IMR-90 (cell line): ENCODE data around the gene PPARD. TPM values are rescaled to one million over a fixed set of nuclear protein-coding genes. Genes with fewer than 3 reads are reported as not detected.

ENCODE experiments used
- ATAC-seq: fragments of 200-7000 bp; cut with Tn5 transposase; 2 replicates; pipeline ENCODE4 v1.9.1; 2020; ENCODE audit warnings: low read depth, mild to moderate bottlenecking, moderate library complexity
- BruUV-seq: library from RNA; stranded (reverse); fragments of 400-500 nt; replicated peaks from 2 replicates; lab custom pipeline; 2021; lab: Mats Ljungman, UMichigan
- CTCF ChIA-PET: fragments of 300-600 bp; formaldehyde crosslinking; extraction: SDS; loops from one replicate; lab custom pipeline; 2021; ENCODE audit warnings: antibody characterized with exemption; lab: Yijun Ruan, JAX
- POLR2A ChIA-PET: fragments of 300-600 bp; sonication (Branson Sonifier 250); formaldehyde crosslinking; loops from one replicate; lab custom pipeline; 2022; ENCODE audit warnings: antibody characterized with exemption; ENCODE audit not compliant: unreplicated experiment; lab: Charles Lee
- DNase-seq: peaks from one replicate; pipeline ENCODE4 v3.0.0; 2013
- H2AFZ ChIP-seq: replicated peaks from 2 replicates; pipeline ENCODE3; 2013; ENCODE audit warnings: low read length, mild to moderate bottlenecking; ENCODE audit not compliant: poor library complexity
- H2AK5ac ChIP-seq: 2 replicates; pipeline ENCODE4 v1.6.1; 2013; ENCODE audit warnings: low read depth, low read length, inconsistent platforms
- H2AK9ac ChIP-seq: replicated peaks from 2 replicates; pipeline ENCODE3; 2013; ENCODE audit warnings: mild to moderate bottlenecking, low read depth, low read length, moderate library complexity; ENCODE audit not compliant: poor library complexity
- H2BK120ac ChIP-seq: 2 replicates; pipeline ENCODE4 v1.6.1; 2013; ENCODE audit warnings: low read depth, low read length, inconsistent platforms
- H2BK15ac ChIP-seq: 3 replicates; pipeline ENCODE4 v1.6.1; 2013; ENCODE audit warnings: low read depth, low read length, inconsistent platforms
- H2BK20ac ChIP-seq: 2 replicates; pipeline ENCODE4 v1.6.1; 2013; ENCODE audit warnings: low read depth, mild to moderate bottlenecking, inconsistent platforms, low read length, moderate library complexity
- H2BK5ac ChIP-seq: 2 replicates; pipeline ENCODE4 v1.6.1; 2013; ENCODE audit warnings: mild to moderate bottlenecking, low read depth, low read length, inconsistent platforms; ENCODE audit not compliant: poor library complexity, severe bottlenecking
- H3K14ac ChIP-seq: replicated peaks from 2 replicates; pipeline ENCODE4 v1.6.1; 2013; ENCODE audit warnings: low read depth, low read length, inconsistent platforms
- H3K18ac ChIP-seq: 2 replicates; pipeline ENCODE4 v1.6.1; 2013; ENCODE audit warnings: low read depth, low read length, control low read depth
- H3K23ac ChIP-seq: 2 replicates; pipeline ENCODE4 v1.6.1; 2013; ENCODE audit warnings: low read depth, low read length, inconsistent platforms
- H3K27ac ChIP-seq: 2 replicates; pipeline ENCODE4 v1.5.1; 2013; ENCODE audit warnings: mild to moderate bottlenecking, control low read depth, low read length; ENCODE audit not compliant: insufficient read depth
- H3K27me3 ChIP-seq: 2 replicates; pipeline ENCODE4 v1.6.1; 2013; ENCODE audit warnings: low read length; ENCODE audit not compliant: control insufficient read depth, insufficient read depth
- H3K36me3 ChIP-seq: 2 replicates; pipeline ENCODE4 v1.6.1; 2013; ENCODE audit warnings: low read length, mixed read lengths; ENCODE audit not compliant: control insufficient read depth, insufficient read depth
- H3K4ac ChIP-seq: 2 replicates; pipeline ENCODE4 v1.6.1; 2013; ENCODE audit warnings: low read depth, low read length, inconsistent platforms
- H3K4me1 ChIP-seq: 2 replicates; pipeline ENCODE4 v1.6.1; 2013; ENCODE audit warnings: low read length, mixed read lengths; ENCODE audit not compliant: control insufficient read depth, insufficient read depth
- H3K4me2 ChIP-seq: 2 replicates; pipeline ENCODE4 v1.6.1; 2013; ENCODE audit warnings: low read depth, mild to moderate bottlenecking, control low read depth, low read length, moderate library complexity
- H3K4me3 ChIP-seq: 2 replicates; pipeline ENCODE4 v1.5.1; 2013; ENCODE audit warnings: low read depth, mild to moderate bottlenecking, control low read depth, low read length, moderate library complexity; ENCODE audit not compliant: insufficient read depth
- H3K56ac ChIP-seq: 2 replicates; pipeline ENCODE4 v1.6.1; 2013; ENCODE audit warnings: low read length, inconsistent platforms; ENCODE audit not compliant: insufficient read depth; ENCODE audit errors: extremely low read depth
- H3K79me1 ChIP-seq, 2 experiments: 2 replicates each; pipeline ENCODE4 v1.6.1; 2013; ENCODE audit warnings: low read length in 2 of 2, inconsistent platforms in 1 of 2, low read depth in 1 of 2
- H3K9ac ChIP-seq: 2 replicates; pipeline ENCODE4 v1.6.1; 2013; ENCODE audit warnings: low read depth, low read length, control low read depth
- H3K9me1 ChIP-seq: 2 replicates; pipeline ENCODE4 v1.6.1; 2013; ENCODE audit warnings: low read length, inconsistent platforms; ENCODE audit not compliant: insufficient read depth
- H3K9me3 ChIP-seq: 2 replicates; pipeline ENCODE4 v1.6.1; 2013; ENCODE audit warnings: low read length; ENCODE audit not compliant: control insufficient read depth, insufficient read depth
- H4K20me1 ChIP-seq: 2 replicates; pipeline ENCODE4 v1.6.1; 2013; ENCODE audit warnings: low read length, inconsistent platforms; ENCODE audit not compliant: insufficient read depth
- H4K5ac ChIP-seq: 2 replicates; pipeline ENCODE4 v1.6.1; 2013; ENCODE audit warnings: mild to moderate bottlenecking, low read depth, low read length, control low read depth
- H4K8ac ChIP-seq, 2 experiments: 2 replicates each; pipeline ENCODE4 v1.6.1; 2013; ENCODE audit warnings: low read depth in 2 of 2, low read length in 2 of 2, control low read depth in 1 of 2, inconsistent platforms in 1 of 2
- H4K91ac ChIP-seq: 2 replicates; pipeline ENCODE4 v1.6.1; 2013; ENCODE audit warnings: low read depth, low read length, inconsistent platforms; ENCODE audit not compliant: insufficient read depth
- CHD1 ChIP-seq: IDR thresholded peaks from 2 replicates; pipeline ENCODE4 v1.6.1; 2012; ENCODE audit warnings: low read depth, low read length, improper control_type of control experiment
- FOS ChIP-seq: fragments of 150-350 bp; IDR thresholded peaks from 2 replicates; pipeline ENCODE4 v1.6.1; 2016; ENCODE audit warnings: low read depth, low read length
- MAFK ChIP-seq: IDR thresholded peaks from 2 replicates; pipeline ENCODE4 v1.6.1; 2012; ENCODE audit warnings: low read depth, low read length, improper control_type of control experiment
- MAZ ChIP-seq: IDR thresholded peaks from 2 replicates; pipeline ENCODE4 v1.6.1; 2012; ENCODE audit warnings: low read depth, mild to moderate bottlenecking, low read length, improper control_type of control experiment, moderate library complexity, borderline replicate concordance
- MXI1 ChIP-seq: IDR thresholded peaks from 2 replicates; pipeline ENCODE4 v1.6.1; 2012; ENCODE audit warnings: low read depth, mild to moderate bottlenecking, low read length, moderate library complexity, borderline replicate concordance
- NFE2L2 ChIP-seq: fragments of 150-350 bp; IDR thresholded peaks from 2 replicates; pipeline ENCODE4 v1.6.1; 2016; ENCODE audit warnings: low read depth, mild to moderate bottlenecking, low read length
- POLR2A ChIP-seq: IDR thresholded peaks from 2 replicates; pipeline ENCODE4 v1.6.1; 2012; ENCODE audit warnings: mild to moderate bottlenecking, low read depth, low read length
- RAD21 ChIP-seq: IDR thresholded peaks from 2 replicates; pipeline ENCODE4 v1.6.1; 2012; ENCODE audit warnings: low read length, improper control_type of control experiment
- RCOR1 ChIP-seq: IDR thresholded peaks from 2 replicates; pipeline ENCODE4 v1.6.1; 2012; ENCODE audit warnings: mild to moderate bottlenecking, low read length, improper control_type of control experiment; ENCODE audit not compliant: insufficient replicate concordance
- SMC3 ChIP-seq: fragments of 150-350 bp; IDR thresholded peaks from 2 replicates; pipeline ENCODE4 v1.6.1; 2016; ENCODE audit warnings: low read depth, mild to moderate bottlenecking, antibody characterized with exemption, low read length, moderate library complexity
- WGBS, 2 experiments: methylation state at CpG; one replicate each; pipeline versions ENCODE4 v1.1.5 to v1.1.7; 2013; ENCODE audit warnings: missing lambda C conversion rate in 2 of 2; ENCODE audit not compliant: insufficient read length in 1 of 2; ENCODE audit errors: extremely low coverage in 2 of 2; 5-methylcytosine and 5-hydroxymethylcytosine counted together
- dilution Hi-C: fragments of 300-500 bp; cut with HindIII; formaldehyde crosslinking; loops from one replicate; pipeline ENCODE4 v1.14.3; 2018; ENCODE audit warnings: low sequenced_read_pairs; ENCODE audit not compliant: unreplicated experiment
- in situ Hi-C: fragments of 300-500 bp; cut with MboI; formaldehyde crosslinking; loops from 3 replicates; pipeline ENCODE4 v1.14.3; 2019; ENCODE audit warnings: low sequenced_read_pairs, inconsistent platforms, mixed read lengths
- intact Hi-C: fragments of 100-400 bp; cut with micrococcal nuclease; formaldehyde crosslinking; loops from 2 replicates; pipeline ENCODE4 v1.10.0; 2022
- polyA plus RNA-seq, 3 experiments: library from polyadenylated mRNA; depleted of rRNA; stranded (reverse); fragments of >200 nt; gene quantifications; 2 replicates each; pipeline ENCODE4 v1.2.3, GENCODE V29; 2012; ENCODE audit warnings: low replicate concordance in 1 of 3
- total RNA-seq: library from RNA; depleted of rRNA; stranded (reverse); fragments of >200 nt; gene quantifications from 2 replicates; pipeline ENCODE4 v1.2.3, GENCODE V29; 2012
- TF ChIP-seq, protein P1 (sequence below): fragments of 150-350 bp; IDR thresholded peaks from 2 replicates; pipeline ENCODE4 v1.6.1; 2017; ENCODE audit warnings: mild to moderate bottlenecking, antibody characterized with exemption, low read length, low read depth
- TF ChIP-seq, protein P2 (sequence below): conservative IDR thresholded peaks from 2 replicates; pipeline ENCODE4 v1.5.1; 2012; ENCODE audit warnings: mild to moderate bottlenecking, low read depth, low read length, improper control_type of control experiment
- TF ChIP-seq, protein P3 (sequence below): fragments of 150-350 bp; IDR thresholded peaks from 2 replicates; pipeline ENCODE4 v1.6.1; 2016; ENCODE audit warnings: low read depth, mild to moderate bottlenecking, low read length, moderate library complexity, borderline replicate concordance

The PPARD gene
- total and polyA plus RNA-seq, 2 of the 4 experiments (the other 2 are of a cell fraction) = 10.4 to 69.0 TPM

DNA sequence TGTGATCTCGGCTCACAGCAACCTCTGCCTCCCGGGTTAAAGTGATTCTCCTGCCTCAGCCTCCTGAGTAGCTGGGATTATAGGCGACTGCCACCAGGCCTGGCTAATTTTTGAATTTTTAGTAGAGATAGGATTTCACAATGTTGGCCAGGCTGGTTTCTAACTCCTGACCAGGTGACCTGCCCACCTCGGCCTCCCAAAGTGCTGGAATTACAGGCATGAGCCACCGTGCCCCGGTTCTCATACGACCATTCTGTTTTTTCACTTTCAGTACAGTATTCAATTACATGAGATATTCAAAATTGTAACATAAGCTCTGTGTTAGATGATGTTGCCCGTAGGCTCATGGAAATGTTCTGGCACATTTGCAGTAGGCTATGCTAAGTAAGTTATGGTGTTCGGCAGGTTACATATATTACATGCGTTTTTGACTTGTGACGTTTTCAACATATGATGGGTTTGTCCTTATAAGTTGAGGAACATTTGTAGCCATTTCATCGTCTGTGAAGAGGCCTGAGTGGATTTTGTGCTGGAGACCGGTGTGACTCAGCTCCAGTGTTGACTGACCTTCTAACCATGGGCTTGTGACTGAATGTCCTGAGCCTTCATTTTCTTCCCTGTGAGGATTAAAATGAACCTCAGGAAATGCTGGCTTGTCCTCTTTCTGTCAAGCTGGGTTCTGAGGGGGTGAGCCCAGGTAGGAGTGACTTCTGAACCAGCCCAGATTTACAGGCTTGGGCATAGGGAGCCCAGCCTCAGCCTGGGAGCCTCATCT lies 12.2 kb downstream of the PPARD start:
- no peak overlapping the region for H2BK20ac ChIP-seq
- TF ChIP-seq MAFK (no peak), RAD21 (no peak), MXI1 (no peak), MAZ (no peak), FOS (no peak), CHD1 (no peak), POLR2A (no peak), NFE2L2 (no peak), SMC3 (no peak), RCOR1 (no peak)
- TF ChIP-seq, protein P1, sequence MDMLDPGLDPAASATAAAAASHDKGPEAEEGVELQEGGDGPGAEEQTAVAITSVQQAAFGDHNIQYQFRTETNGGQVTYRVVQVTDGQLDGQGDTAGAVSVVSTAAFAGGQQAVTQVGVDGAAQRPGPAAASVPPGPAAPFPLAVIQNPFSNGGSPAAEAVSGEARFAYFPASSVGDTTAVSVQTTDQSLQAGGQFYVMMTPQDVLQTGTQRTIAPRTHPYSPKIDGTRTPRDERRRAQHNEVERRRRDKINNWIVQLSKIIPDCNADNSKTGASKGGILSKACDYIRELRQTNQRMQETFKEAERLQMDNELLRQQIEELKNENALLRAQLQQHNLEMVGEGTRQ = no peak
- TF ChIP-seq, protein P2, sequence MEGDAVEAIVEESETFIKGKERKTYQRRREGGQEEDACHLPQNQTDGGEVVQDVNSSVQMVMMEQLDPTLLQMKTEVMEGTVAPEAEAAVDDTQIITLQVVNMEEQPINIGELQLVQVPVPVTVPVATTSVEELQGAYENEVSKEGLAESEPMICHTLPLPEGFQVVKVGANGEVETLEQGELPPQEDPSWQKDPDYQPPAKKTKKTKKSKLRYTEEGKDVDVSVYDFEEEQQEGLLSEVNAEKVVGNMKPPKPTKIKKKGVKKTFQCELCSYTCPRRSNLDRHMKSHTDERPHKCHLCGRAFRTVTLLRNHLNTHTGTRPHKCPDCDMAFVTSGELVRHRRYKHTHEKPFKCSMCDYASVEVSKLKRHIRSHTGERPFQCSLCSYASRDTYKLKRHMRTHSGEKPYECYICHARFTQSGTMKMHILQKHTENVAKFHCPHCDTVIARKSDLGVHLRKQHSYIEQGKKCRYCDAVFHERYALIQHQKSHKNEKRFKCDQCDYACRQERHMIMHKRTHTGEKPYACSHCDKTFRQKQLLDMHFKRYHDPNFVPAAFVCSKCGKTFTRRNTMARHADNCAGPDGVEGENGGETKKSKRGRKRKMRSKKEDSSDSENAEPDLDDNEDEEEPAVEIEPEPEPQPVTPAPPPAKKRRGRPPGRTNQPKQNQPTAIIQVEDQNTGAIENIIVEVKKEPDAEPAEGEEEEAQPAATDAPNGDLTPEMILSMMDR = no peak
- TF ChIP-seq, protein P3, sequence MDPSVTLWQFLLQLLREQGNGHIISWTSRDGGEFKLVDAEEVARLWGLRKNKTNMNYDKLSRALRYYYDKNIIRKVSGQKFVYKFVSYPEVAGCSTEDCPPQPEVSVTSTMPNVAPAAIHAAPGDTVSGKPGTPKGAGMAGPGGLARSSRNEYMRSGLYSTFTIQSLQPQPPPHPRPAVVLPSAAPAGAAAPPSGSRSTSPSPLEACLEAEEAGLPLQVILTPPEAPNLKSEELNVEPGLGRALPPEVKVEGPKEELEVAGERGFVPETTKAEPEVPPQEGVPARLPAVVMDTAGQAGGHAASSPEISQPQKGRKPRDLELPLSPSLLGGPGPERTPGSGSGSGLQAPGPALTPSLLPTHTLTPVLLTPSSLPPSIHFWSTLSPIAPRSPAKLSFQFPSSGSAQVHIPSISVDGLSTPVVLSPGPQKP = no peak
- no peaks in the 10 kb centered on the region for H3K27me3 ChIP-seq
- no peak overlapping the region for H2BK15ac ChIP-seq
- peaks cover 36% of the 10 kb centered on the region for H4K20me1 ChIP-seq
- H3K36me3 ChIP-seq = peaks cover 51% of the 10 kb centered on the region
- WGBS, 2 experiments = 92% methylated on average over 5 of the region's 13 CpGs; no CpG with 5 or more reads in 1 of the 2 experiments
- peaks cover 26% of the 10 kb centered on the region for H3K9me1 ChIP-seq
- no peak overlapping the region for H4K5ac ChIP-seq
- dilution Hi-C loops = no loop called here
- ChIA-PET POLR2A (interaction anchor here (0.5 kb wide), 1 partner anchor 9 kb away, joined by 3 read pairs; no protein-coding TSS in a partner anchor), CTCF (no interaction called here)
- H2BK5ac ChIP-seq = peak overlapping the region; percentile 66
- H3K9ac ChIP-seq = no peak overlapping the region; the same call in 1 of the 2 replicates
- no peak overlapping the region for H3K23ac ChIP-seq
- no peak overlapping the region for H3K18ac ChIP-seq
- H2AK9ac ChIP-seq = no peak overlapping the region
- H3K14ac ChIP-seq = 0 out of 2 replicates have a peak overlapping the region, but pooled peaks have one; percentile 43
- no peak overlapping the region; the same call in 1 of the 2 replicates for H2BK120ac ChIP-seq
- no peak overlapping the region for H3K4me2 ChIP-seq
- H3K4me1 ChIP-seq = peaks cover 20% of the 10 kb centered on the region
- peak overlapping the region; percentile 72; the same call in 1 of the 2 replicates for H2AK5ac ChIP-seq
- no peaks in the 10 kb centered on the region for H3K9me3 ChIP-seq
- H3K27ac ChIP-seq = no peak overlapping the region
- DNase-seq (peak; percentile 68), ATAC-seq (peak; percentile 79)
- no peak overlapping the region; a peak in 1 of 4 replicates for H4K8ac ChIP-seq
- intact Hi-C loops = no loop called here
- no TSS peak for BruUV-seq
- peak overlapping the region; percentile 43 for H3K4ac ChIP-seq
- peaks cover 53 to 73% of the 10 kb centered on the region in 2 experiments for H3K79me1 ChIP-seq
- no peak overlapping the region for H2AFZ ChIP-seq
- H3K4me3 ChIP-seq = no peak overlapping the region
- no peak overlapping the region for H3K56ac ChIP-seq
- no peak overlapping the region for H4K91ac ChIP-seq
- in situ Hi-C loops = no loop called here
